SW480 (cell line): Measurements from ENCODE around the gene CTSD.
"Not testable (repeated sequence)": the region's sequence is repeated elsewhere in the genome, so short reads cannot be mapped to it uniquely, and the experiment has no call there.

Experiments
- DNase-seq: peaks from one replicate; pipeline ENCODE4 v3.0.0-alpha.2; 2016; ENCODE audit warnings: low spot score

The CTSD gene

DNA sequence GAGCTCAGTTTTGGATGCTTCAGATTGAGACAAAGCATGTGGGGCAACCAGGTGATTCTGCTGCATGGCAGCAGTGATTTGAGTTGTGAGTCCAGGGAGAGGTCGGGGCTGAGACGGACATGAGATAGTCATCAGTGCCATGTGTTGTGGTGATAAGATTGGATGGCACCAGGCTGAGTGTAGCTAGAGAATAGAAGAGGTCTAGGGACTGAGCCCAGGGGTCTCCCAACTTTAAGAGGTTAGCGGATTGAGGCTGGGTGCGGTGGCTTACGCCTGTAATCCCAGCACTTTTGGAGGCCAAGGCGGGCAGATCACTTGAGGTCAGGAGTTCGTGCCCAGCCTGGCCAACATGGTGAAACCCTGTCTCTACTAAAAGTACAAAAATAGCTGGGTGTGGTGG, 6.3 kb upstream of the CTSD start:
- no peak for DNase-seq

DNA sequence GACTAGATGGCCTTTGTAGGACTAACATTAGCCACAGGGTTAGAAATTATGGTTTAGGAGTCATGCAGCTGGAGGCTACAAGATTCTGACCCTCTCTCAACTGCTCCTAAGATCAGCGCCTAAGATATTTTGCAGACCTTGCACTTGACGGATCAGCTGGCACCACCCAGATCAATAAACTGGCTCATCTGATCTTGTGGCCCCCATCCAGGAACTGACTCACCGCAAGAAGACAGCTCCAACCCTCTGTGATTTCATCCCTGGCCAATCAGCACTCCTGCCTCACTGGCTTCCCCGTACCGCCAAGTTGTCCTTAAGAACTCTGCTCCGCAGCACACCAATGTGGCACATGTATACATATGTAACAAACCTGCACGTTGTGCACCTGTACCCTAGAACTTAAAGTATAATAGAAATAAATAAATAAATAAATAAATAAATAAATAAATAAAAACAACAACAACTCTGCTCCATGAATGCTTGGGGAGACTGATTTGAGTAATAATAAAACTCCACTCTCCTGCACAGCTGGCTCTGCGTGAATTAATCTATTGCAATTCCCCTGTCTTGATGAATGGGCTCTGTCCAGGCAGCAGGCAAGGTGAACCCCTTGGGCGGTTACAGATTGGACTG, 5.7 kb upstream of the CTSD start:
- DNase-seq = not testable (repeated sequence)

DNA sequence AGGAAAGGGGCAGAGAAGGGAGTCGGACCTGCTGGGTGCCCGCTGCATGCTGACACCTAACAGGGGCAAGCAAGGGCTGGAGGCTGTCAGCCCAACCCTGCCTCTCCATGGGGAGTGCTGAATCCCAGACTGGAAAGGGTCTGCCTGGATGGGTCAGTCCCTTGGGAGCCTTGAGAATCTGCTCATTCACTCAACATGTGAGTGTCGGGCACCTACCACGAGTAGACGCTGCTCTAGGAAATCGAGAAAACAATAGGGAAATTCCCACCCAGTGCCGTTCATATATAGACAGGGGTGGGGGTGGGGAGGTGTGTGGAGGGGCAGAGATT, 4.4 kb upstream of the CTSD start:
- DNase-seq = no peak

DNA sequence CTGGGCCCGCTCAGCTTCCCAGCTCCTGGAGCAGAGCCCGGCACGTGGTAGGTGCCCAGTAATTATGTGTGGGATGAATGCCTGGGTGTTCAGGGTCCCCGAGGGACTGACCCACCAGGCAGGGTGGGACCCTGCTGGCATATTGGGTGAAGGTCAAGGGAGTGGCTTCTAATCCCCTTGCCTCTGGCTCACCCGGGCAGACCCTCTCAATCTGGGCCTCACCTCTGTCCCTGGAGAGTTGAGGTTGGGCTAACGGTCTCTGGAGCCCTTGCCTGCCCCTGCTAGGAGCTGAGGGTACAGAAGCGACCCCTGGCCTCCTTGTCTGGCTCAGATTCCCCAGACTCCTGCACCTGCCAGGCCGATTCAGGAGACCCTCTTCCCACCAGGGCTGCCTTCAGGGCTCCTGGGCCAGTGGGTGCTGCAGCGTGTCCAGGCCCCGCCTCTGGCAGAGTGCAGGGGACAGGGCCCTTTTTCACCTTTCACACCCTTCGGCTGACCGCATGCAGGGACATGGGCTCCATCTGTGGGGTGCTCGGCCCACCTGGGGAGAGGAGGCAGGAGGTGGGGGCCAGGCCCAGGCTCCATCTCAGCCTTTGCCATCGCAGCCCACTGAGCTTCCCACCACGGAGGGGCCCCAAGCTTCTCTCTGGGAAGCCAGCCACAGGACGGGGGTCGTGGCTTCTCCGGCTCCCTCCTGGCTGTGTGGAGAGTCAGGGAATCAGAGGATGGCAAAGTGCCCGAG, 3.8 kb upstream of the CTSD start:
- no peak for DNase-seq

DNA sequence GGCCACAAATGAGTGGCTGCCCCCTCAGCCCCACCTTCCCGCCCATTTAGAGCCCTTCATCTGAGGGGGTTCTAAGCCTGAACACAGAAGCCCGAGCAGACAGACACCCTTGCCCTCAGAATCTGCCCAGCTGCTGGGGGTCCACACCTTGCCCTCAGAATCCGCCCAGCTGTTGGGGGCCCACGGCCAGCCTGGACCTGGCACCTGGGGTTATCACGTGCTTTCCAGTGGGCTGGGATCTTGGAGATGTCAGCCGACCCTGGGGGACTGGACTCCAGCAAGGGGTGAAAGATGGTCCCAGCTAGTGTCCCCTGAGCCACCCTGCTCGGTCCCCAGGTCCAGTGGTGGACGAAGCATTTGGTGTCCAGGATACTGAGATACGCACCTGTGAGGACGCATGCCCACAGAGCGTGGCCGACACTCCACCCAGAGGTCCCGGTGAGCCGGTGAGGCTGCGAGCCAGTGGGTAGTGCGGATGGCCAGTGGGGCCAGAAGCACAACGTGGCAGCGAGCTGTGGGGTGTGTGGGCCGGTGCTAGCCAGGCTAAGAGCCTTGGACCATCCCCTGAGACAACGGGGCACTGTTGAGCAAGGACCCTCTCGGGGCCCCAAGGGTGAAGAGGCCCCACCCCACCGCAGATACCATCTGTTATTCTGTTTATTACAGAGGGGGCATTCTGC, 3.1 kb upstream of the CTSD start:
- DNase-seq = no peak

DNA sequence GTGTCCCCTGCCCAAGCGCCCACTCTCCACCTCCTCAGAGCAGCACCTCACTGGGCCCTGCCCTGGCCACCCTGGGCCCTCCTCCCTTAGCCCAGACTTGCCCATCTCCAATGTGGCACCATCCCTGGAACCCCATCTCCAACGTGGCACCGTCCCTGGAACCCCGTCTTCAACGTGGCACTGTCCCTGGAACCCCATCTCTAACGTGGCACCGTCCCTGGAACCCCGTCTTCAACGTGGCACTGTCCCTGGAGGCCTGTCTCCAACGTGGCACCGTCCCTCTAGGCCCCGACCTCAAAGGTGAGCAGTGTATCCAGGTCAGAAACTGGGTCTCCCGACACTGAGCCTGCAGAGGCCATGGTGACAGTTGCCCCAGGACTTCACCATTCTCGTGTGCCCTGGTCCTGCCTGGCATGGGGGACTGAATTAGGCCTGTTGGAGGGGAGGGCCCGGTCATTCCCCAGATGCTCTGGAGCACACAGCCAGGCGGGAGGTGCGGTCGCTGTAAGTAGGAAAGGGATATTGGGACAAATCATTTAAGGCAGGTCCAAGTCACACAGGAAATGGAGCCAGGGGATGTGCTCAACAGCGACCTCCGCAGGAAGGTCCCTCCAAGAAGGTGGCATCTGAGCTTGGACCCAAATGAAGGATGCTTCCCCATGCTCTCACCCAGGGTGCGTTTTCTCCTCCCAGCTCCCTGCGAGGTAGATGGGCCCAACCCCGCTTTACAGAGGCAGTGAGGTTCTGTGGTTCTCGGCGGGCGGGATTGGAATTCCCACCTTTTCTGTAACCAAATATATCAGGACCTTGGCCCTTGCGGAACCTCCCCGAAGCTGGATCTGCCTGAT, 2.4 kb upstream of the CTSD start:
- no peak for DNase-seq

DNA sequence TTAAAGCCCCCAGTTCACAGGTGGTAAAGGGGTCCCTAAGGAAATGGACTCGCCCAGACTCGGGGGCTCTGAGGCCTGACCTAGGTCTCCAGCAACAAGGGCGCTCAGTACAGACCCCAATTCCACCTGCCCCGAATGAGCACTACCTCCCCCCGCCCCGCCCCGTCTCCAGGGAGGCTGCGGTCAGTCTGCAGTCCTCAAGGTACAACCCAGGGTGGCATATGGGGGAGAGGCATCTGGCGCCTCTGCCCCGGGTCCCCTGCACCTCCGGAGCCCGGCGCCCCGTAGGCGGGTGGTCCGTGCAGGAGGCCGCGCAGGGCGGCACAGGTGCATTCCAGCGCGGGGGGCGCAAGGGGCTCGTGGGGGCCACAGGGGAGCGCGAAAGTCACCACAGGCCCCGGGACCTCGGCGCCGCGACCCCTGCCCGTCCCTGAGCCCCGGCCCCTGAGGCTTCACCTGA, 361 bp downstream of the CTSD start:
- no peak for DNase-seq

DNA sequence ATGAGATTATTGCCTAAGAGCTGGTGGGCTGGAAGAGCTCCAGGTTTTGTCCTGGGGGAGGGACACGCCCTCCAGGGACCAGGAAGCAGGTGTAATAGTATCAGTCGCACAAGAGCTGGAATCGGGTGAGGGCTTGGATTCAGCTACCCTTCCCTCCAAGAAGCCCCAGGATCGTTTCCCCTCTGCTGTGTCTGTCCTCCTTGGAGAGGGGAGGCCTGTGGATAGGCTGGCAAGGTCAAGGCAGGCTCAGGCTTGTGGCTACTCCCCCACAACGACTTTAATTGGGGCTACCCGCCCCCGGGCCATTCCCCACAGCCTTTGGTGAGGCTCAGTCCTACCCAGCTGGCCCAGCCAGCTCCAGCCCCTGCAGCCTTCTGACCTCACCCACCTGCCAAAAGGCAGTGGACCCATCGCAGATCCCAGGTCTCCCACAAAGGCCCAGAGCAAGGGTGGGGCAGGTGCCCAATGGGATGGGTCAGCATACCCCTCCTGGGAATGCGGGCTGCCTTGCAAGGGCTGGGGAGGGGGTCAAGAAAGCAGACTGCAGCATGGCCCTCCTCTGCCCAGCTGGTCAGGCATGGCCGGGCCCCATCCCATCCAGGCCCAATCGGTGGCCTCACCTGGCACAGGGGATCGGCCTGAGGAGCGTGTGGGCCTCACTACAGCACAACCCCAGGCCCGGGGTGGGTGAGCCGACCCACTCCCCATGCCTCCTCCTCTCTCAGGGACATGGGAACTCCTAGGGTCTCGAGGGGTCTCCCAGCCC, 1.0 kb downstream of the CTSD start:
- DNase-seq = peak; percentile 54

DNA sequence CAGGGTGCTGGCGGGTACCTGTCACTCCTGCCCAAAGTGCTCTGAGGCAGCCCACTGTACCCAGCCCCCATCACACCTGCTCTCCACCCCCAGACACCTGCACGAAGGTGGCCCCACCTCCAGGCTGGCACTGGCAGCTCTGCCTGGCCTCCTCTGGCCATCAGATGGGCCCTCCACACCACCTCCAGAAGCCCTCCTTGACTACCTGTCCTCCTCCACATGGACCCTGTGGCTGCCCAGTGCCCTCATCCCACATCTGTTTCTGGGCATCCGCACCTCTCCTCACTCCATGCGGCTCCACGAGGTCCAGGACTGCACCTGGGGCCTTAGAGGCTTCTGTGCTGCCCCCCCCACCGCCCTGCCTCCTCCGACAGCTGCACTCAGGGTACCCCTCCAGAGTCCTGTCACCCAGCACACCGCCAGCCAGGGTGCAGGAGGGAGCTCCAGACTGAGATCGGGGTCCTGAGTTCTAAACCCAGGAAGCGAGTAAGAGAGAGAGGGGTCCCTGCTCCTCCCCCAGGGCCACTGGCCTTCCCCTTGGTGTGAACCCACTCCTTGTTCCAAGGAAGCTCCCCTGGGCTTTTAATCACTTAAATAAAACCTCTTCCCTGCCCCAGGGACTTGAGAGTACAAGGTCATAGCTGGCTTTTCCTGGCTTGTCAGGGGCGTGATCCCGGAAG, 1.7 kb downstream of the CTSD start:
- DNase-seq = no peak

DNA sequence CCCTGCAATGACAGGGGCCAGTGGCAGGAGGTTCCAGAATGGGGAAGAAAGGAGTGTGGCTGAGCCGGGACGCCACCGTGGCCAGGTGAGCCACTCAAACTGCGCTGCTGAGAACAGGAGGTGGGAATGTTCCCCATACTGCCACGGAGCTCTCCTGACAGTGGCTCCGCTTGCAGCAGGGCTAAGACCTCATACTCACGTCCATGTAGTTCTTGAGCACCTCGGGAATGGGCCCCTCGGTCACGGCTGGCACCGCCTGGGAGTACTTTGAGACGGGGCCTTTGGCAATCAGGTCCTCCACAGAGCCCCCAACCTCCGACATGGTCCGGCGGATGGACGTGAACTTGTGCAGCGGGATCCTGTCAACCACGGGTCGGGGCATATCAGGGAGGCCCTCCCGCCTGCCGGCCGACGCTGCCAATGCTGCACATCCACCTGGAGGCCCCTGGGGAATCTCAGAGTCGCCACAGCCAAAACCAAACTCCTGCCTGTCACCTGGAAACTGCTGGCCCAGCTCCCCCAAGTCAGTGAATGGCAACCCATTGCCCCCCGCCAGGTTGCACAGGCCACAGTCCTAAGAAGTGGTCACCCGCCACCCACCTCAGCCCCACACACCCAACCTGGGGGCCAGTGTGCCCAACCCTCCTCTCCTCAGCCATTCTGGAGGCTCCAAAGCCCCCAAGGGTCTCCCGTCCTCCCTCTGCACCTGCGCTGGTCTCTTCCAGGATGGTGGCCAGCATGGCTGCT, 2.4 kb downstream of the CTSD start:
- DNase-seq = no peak

DNA sequence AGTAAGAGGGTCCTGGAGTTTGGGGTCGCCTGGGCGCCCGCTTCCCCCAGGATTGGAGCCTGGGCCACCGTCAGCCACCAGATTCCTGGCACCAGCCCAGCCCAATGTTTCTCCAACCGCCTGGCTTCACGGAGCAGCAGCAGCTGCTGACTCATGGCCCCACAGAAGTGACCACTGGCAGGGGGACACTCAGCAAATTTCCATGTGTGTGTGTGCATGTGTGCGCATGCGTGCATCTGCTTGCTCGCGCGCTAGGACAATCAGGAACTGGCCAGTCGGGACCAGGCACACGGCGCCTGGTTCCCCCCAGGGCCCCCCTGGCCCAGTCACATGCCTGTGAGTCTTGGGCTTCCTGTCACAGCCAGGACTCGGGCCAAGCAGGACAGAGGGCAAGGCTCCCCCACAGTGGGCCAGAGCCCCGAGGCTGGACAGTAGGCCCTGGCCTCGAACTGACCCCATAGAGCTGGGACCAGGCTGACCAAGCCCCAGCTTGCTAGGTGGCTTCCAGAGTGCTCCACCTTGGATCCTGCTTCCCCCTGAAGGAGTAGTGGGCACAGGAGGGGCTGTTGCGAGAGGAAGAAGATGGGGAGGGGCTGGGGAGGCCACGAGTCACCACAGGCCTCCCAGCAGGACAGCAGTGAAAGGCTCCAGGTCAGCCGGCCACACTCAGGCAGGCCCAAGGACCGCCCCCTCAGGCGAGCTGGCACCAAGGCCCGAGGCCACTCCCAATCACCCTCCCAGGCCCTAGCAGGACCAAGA, 3.2 kb downstream of the CTSD start:
- no peak for DNase-seq

DNA sequence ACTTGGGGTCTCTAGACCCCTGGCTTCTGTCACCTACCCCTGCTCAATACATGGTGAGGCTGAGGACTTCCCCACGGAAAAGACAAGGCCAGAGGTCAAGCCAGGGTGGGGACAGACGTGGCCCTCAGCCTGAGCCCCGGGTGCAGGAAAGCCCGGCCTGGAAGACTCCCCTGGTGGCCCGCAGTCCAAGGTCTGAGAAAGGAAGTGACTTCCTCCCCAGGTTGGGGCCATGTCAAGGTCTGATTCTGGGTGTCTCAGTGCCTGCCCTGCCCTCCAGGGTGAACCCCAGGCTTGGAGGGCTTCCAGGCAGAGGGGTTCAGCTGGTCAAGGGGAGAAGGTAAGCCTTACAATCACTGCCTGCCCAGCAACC, 3.9 kb downstream of the CTSD start:
- DNase-seq = no peak

DNA sequence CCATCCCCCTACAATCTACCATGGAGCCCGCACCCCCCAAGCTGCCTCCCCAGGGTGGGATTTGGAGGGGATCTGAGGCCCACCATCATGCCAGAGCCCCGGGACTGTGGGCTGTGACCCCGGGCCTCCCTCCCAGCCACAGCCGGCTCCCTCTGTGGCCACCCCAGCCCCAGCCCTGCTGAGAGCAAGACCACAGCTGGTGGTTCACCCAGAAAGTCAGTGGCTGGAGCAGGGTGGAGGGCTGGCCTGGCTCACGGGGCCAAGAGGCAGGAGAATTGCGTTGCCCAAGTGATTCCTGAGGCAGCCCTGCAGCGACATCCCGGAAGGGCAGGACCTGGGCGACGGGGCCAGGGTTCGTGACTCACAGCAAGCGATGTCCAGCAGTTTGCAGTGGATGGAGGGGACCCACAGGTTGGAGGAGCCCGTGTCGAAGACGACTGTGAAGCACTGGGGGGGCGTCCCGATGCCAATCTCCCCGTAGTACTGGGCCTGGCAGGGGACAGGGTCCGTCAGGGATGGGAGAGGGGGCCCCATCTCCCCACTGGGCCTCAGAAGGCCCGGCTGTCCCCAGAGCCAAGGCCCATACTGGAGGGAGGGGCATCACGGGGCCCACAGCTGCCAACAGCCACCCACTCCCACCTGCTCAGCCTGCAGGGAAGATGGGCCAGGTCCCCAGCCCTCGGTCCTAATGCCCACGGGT, 4.4 kb downstream of the CTSD start:
- no peak for DNase-seq

DNA sequence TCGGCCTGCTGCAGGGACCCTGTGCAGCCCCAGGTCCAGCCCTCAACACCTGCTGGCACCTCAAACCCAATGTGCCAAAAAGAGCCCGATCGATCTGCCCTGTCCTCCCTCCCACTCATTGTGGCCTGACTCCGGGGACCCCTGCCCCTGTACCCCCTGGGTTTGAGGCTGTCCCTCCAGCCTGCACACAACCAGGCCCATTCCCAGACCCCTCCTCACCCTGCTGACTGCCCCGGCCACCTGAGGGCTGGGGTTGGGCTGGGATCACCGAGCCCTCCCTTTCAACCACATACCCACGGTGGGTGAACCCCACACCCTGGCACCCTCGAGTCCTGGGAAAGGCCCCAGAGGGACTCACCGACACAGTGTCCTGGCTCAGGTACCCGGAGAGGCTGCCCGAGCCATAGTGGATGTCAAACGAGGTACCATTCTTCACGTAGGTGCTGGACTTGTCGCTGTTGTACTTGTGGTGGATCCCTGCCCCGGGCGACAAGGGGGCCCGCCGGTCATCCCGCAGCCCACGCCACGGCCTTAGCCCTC, 5.0 kb downstream of the CTSD start:
- DNase-seq = no peak

DNA sequence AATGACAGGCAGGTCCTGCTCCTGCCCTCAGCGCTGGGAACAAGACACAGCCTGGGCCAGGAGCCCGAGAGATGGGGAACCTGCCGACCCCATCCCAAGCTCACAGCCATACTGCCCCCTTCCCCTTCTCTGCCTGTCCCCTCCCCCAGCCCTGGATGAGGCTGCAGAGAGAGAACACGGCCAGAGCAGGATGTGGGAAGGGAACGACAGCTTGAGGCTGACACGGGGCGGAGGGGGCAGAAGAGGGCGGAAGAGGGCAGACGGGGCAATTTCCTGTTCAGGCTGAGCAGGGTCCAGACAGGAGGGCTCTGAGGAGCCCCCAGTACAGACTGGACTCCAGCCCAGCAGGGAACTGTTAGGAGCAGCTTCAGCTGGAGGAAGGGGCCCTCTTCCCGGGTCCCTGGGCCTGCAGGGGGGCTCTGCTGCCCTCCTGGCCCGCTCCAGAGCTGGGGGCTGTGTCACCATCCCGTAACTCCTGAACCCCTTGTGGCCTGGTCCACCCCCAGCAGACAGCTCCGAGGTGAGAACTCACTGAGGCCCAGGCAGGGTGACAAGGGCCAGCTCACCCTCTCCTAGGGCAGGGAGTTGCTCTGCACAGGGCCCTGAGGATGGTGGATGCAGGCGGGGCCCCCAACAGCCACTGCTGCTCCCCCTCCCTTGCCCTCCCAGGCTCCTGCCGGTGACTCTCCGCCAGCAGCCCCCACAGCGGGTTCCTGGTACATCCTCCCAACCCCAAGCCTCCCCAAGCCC, 5.7 kb downstream of the CTSD start:
- DNase-seq = no peak

DNA sequence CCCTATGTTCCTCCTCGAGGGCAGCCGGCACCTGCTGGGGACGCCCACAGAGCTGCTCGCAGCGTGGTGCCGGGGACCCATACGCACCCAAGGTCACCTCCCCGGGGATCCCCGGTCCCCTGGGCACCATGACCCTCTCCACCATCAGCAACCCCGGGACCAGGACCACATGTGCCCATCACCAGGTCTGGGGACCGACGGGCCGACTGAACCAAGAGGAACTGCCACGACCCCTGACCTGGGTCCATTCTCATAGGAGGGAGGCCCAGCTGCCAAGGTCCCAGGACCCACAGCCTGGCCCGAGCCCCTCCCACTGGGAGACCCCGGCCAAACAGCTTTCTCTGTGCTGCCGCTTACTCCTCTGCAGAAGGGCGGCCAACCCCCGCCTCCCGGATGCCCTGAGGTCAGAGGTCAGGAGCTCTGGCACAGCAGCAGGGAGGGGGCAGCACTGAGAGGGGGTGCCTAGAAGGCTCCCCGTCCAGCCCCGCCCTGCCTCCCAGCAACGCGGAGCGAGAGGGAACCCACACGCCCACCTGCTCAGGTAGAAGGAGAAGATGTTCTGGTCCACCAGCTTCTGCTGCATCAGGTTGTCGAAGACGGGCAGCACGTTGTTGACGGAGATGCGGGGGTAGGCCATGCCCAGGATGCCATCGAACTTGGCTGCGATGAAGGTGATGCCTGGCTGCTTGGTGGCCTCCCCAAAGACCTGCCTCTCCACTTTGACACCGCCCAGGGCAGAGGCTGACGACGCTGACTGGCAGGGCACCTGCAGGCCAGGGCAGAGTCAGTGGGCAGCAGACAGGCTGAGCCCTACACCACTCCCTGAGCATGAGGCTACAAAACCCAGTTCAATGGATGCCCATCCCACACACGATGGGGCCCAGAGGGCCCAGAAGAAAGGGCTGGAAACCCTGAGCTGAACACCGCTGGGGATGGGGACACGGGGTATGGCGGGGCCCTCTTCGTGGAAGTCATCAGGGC, 6.6 kb downstream of the CTSD start:
- no peak for DNase-seq
